ENCODE measurements around the gene ZMYND15.

Gene ZMYND15

GRCh38 chr17:4788159-4788806 lies 48.6 kb downstream of the ZMYND15 start:
- FAIRE-seq: no peak

GRCh38 chr17:4788807-4789700 lies 49.4 kb downstream of the ZMYND15 start, which contains the start of gene GLTPD2:
Gene GLTPD2 (plus strand): TSS chr17:4788964. CDS start chr17:4789012, 48 bp downstream.
- FAIRE-seq: no peak

GRCh38 chr17:4789701-4789950 lies 50.0 kb downstream of the ZMYND15 start:
- no peak for FAIRE-seq

GRCh38 chr17:4789951-4790704 lies 50.5 kb downstream of the ZMYND15 start:
- FAIRE-seq: no peak

- no peak for FAIRE-seq
Observed at GRCh38 chr17:4790705-4791088, 51.1 kb downstream of the ZMYND15 start.

- no peak for FAIRE-seq
Observed at GRCh38 chr17:4795168-4795567, 55.5 kb downstream of the ZMYND15 start.
